DOHH2 (cell line): ENCODE measurements around the gene TNPO3.

ENCODE experiments used
- H3F3A ChIP-seq: fragments of 200-600 bp; sonication (generic), shearing (Covaris generic); 2 replicates; pipeline ENCODE4 v1.6.0; 2016; ENCODE audit warnings: antibody characterized with exemption, mild to moderate bottlenecking; ENCODE audit not compliant: control insufficient read depth, insufficient read depth
- H3K27ac ChIP-seq: fragments of 200-600 bp; sonication (generic); 2 replicates; pipeline ENCODE4 v1.5.1; 2014; ENCODE audit warnings: low read depth, mild to moderate bottlenecking, low read length, moderate library complexity
- H3K27me3 ChIP-seq: fragments of 200-600 bp; sonication (generic); 2 replicates; pipeline ENCODE4 v1.6.1; 2014; ENCODE audit warnings: mild to moderate bottlenecking, low read length, mixed read lengths; ENCODE audit not compliant: control insufficient read depth
- H3K36me3 ChIP-seq: fragments of 200-600 bp; sonication (generic); 2 replicates; pipeline ENCODE4 v1.6.1; 2014; ENCODE audit warnings: mild to moderate bottlenecking, low read length, moderate library complexity, mixed read lengths; ENCODE audit not compliant: control insufficient read depth
- H3K4me1 ChIP-seq: fragments of 200-600 bp; sonication (generic); 2 replicates; pipeline ENCODE4 v1.6.1; 2014; ENCODE audit warnings: mild to moderate bottlenecking, low read length, mixed read lengths; ENCODE audit not compliant: control insufficient read depth
- H3K4me2 ChIP-seq: fragments of 200-600 bp; sonication (generic); 2 replicates; pipeline ENCODE4 v1.6.0; 2014; ENCODE audit warnings: mild to moderate bottlenecking, low read length, moderate library complexity
- H3K4me3 ChIP-seq: fragments of 200-600 bp; sonication (generic); 2 replicates; pipeline ENCODE4 v1.5.1; 2014; ENCODE audit warnings: mild to moderate bottlenecking, low read length, mixed read lengths
- H3K79me2 ChIP-seq: fragments of 200-600 bp; sonication (generic); 2 replicates; pipeline ENCODE4 v1.6.1; 2014; ENCODE audit warnings: mild to moderate bottlenecking, low read length, mixed read lengths; ENCODE audit not compliant: control insufficient read depth
- H3K9me2 ChIP-seq: fragments of 200-600 bp; sonication (generic); replicated peaks from 2 replicates; pipeline ENCODE4 v1.6.1; 2014; ENCODE audit warnings: mild to moderate bottlenecking, low read length, mixed read lengths; ENCODE audit not compliant: control insufficient read depth
- H3K9me3 ChIP-seq: fragments of 200-600 bp; sonication (generic); 2 replicates; pipeline ENCODE4 v1.6.1; 2014; ENCODE audit warnings: antibody characterized with exemption, low read length, mixed read lengths; ENCODE audit not compliant: control insufficient read depth, insufficient read depth
- H4K20me1 ChIP-seq: fragments of 200-600 bp; sonication (generic); 2 replicates; pipeline ENCODE4 v1.6.0; 2014; ENCODE audit warnings: low read depth, mild to moderate bottlenecking, antibody characterized with exemption, low read length, moderate library complexity; ENCODE audit not compliant: control insufficient read depth, insufficient read depth
- EZH2phosphoT487 ChIP-seq: fragments of 200-600 bp; sonication (generic); IDR thresholded peaks from 2 replicates; pipeline ENCODE4 v1.6.1; 2017; ENCODE audit warnings: borderline replicate concordance, mild to moderate bottlenecking, antibody characterized with exemption, low read length, moderate library complexity, mixed read lengths
- TF ChIP-seq, protein P1 (sequence below): fragments of 200-600 bp; sonication (generic); IDR thresholded peaks from one replicate; pipeline ENCODE4 v1.5.1; 2014; ENCODE audit warnings: antibody characterized with exemption, mild to moderate bottlenecking, low read depth, low read length; ENCODE audit not compliant: poor library complexity, severe bottlenecking

TNPO3 gene

DNA sequence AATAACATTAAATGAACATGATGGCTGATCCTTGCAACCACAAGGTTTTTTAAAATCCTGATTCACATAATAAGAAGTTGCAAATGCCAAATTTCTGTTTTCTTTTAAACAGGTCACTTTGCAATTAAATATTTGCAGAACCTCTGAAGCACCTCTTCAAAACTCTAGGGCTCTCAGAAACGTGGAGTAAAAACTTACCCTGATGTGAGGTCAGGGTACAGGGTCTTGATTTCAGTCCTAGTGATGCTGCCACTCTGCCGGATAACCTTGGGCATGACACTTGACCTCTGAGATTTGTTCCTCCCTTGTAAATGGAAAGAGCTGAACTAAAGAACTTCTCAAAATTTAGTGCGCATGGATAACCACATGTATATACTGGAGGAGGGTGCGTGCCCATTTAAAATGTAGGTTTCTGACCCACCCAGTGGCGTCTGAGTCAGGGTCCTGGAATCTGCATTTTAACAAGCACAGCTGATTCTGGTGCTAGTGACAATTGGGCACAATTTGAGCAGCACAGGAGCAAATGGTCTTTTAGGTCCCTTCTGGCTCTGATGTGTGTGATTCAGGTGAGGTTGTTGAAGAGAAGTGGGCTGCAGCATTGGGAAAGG is 35.5 kb upstream of the TNPO3 start:
- H3K9me3 ChIP-seq = no peaks in the 10 kb centered on the region
- no peak overlapping the region for H3K27ac ChIP-seq
- no peak for TF ChIP-seq EZH2phosphoT487
- TF ChIP-seq, protein P1, sequence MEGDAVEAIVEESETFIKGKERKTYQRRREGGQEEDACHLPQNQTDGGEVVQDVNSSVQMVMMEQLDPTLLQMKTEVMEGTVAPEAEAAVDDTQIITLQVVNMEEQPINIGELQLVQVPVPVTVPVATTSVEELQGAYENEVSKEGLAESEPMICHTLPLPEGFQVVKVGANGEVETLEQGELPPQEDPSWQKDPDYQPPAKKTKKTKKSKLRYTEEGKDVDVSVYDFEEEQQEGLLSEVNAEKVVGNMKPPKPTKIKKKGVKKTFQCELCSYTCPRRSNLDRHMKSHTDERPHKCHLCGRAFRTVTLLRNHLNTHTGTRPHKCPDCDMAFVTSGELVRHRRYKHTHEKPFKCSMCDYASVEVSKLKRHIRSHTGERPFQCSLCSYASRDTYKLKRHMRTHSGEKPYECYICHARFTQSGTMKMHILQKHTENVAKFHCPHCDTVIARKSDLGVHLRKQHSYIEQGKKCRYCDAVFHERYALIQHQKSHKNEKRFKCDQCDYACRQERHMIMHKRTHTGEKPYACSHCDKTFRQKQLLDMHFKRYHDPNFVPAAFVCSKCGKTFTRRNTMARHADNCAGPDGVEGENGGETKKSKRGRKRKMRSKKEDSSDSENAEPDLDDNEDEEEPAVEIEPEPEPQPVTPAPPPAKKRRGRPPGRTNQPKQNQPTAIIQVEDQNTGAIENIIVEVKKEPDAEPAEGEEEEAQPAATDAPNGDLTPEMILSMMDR = no peak
- H3F3A ChIP-seq = peaks cover 20% of the 10 kb centered on the region
- H3K36me3 ChIP-seq = no peaks in the 10 kb centered on the region
- H3K4me2 ChIP-seq = 0 out of 2 replicates have a peak overlapping the region, but pooled peaks have one; percentile 13
- H3K79me2 ChIP-seq = no peaks in the 10 kb centered on the region
- peaks cover 46% of the 10 kb centered on the region for H3K4me1 ChIP-seq
- no peak overlapping the region for H3K4me3 ChIP-seq
- no peaks in the 10 kb centered on the region for H3K27me3 ChIP-seq
- H4K20me1 ChIP-seq = no peaks in the 10 kb centered on the region
- H3K9me2 ChIP-seq = no peaks in the 10 kb centered on the region

DNA sequence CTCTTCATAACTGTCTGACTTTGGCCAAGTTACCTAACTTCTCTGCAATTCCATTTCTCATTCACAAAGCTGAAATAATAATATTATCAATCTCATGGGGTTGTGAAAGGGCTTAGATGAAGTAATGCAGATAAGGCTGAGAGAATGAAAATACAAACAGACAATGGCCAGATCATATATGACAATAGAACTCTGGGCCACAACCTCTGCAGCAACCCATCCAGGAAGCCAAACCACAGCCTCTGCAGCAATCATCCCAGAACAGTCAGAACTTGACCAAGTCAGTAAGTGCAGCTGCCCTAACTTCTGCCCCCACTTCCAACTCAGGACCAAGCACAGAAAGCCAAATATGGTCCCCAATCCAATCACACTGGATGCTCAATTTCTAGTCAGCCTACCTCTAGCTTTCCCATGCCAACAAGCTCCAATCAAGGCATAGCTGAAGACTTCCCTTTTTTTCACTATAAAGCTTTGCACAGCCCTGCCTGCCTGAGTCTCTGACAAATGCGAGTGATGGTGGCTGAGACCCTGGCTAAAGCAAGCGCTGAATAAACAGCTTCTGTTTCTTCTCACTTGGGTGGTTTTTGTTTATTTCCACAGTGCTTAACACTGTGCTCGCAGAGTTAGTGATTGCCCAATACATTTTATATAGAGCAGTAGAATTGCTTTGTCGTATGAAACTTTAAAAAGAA is 34.8 kb upstream of the TNPO3 start:
- Histone ChIP-seq H3K9me2 (no peaks in the 10 kb centered on the region), H3F3A (peaks cover 20% of the 10 kb centered on the region), H3K4me2 (peak overlapping the region; percentile 13; the same call in 1 of the 2 replicates), H3K4me1 (peaks cover 38% of the 10 kb centered on the region), H3K9me3 (no peaks in the 10 kb centered on the region), H3K27ac (no peak overlapping the region), H3K36me3 (no peaks in the 10 kb centered on the region), H3K4me3 (no peak overlapping the region), H3K27me3 (no peaks in the 10 kb centered on the region), H4K20me1 (no peaks in the 10 kb centered on the region), H3K79me2 (no peaks in the 10 kb centered on the region)
- TF ChIP-seq EZH2phosphoT487 = no peak
- TF ChIP-seq, protein P1 = no peak

DNA sequence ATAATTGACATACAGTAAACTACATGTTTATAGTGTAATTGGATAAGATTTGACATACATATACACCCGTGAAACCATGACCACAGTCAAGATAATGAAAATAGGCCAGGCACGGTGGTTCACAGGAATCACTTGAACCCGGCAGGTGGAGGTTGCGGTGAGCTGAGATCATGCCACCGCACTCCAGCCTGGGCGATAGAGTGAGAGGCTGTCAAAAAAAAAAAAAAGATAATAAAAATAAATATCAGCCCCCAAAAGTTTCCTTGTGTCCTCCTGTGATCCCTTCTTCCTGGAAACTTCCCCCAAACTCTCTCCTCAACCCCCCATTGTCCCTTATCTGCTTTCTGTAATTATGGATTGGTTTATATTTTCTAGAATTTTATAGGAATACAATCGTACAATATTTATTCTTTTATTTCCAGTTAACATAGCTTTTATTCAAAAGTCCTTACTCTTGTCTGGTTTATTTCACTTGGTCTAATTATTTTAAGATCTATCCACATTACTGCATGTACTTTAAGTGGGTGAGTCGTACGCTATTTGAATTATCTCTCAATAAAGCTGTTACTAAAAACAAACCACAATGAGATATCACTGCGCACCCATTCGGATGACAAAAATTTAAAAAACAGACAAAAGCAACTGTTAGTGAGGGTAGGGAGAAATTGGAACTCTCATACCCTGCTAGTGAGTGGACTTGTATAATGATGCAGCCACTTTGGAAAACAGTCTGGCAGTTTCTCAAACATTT is 30.1 kb upstream of the TNPO3 start:
- no peaks in the 10 kb centered on the region for H3K36me3 ChIP-seq
- H3K4me3 ChIP-seq = no peak overlapping the region
- H3K9me2 ChIP-seq = no peaks in the 10 kb centered on the region
- no peaks in the 10 kb centered on the region for H3K9me3 ChIP-seq
- TF ChIP-seq, protein P1 = no peak
- no peak for TF ChIP-seq EZH2phosphoT487
- no peak overlapping the region for H3K4me2 ChIP-seq
- H4K20me1 ChIP-seq = no peaks in the 10 kb centered on the region
- H3K27ac ChIP-seq = no peak overlapping the region
- H3K4me1 ChIP-seq = peaks cover 8% of the 10 kb centered on the region
- peaks cover 11% of the 10 kb centered on the region for H3F3A ChIP-seq
- peaks cover 3% of the 10 kb centered on the region for H3K27me3 ChIP-seq
- H3K79me2 ChIP-seq = no peaks in the 10 kb centered on the region
